HEK293 (cell line): Measurements from ENCODE around the gene STAC2.

ENCODE experiments used
- ATF2 ChIP-seq: fragments of 450-650 bp; formaldehyde crosslinking; IDR thresholded peaks from 2 replicates; pipeline ENCODE4 v1.5.1; 2016; ENCODE audit warnings: missing biosample characterization, missing genetic modification characterization, low read depth
- GLIS1 ChIP-seq: fragments of 450-650 bp; formaldehyde crosslinking; IDR thresholded peaks from 2 replicates; pipeline ENCODE4 v1.5.1; 2016; ENCODE audit warnings: missing biosample characterization, missing genetic modification characterization
- IKZF3 ChIP-seq: fragments of 450-650 bp; IDR thresholded peaks from 2 replicates; pipeline ENCODE4 v1.5.0; 2018; ENCODE audit warnings: missing biosample characterization, mild to moderate bottlenecking, missing genetic modification characterization, moderate library complexity
- KLF7 ChIP-seq: fragments of 450-650 bp; formaldehyde crosslinking; IDR thresholded peaks from 2 replicates; pipeline ENCODE4 v1.5.1; 2016; ENCODE audit warnings: missing biosample characterization, missing genetic modification characterization, borderline replicate concordance
- KLF9 ChIP-seq: fragments of 450-650 bp; formaldehyde crosslinking; IDR thresholded peaks from 2 replicates; pipeline ENCODE4 v1.5.1; 2016; ENCODE audit warnings: missing biosample characterization, missing genetic modification characterization, low read depth
- OVOL3 ChIP-seq: fragments of 450-650 bp; formaldehyde crosslinking; IDR thresholded peaks from 2 replicates; pipeline ENCODE4 v1.5.1; 2016; ENCODE audit warnings: missing biosample characterization, missing genetic modification characterization
- REPIN1 ChIP-seq: fragments of 450-650 bp; formaldehyde crosslinking; IDR thresholded peaks from 2 replicates; pipeline ENCODE4 v1.5.1; 2017; ENCODE audit warnings: missing biosample characterization, missing genetic modification characterization, low read depth
- SP3 ChIP-seq: fragments of 450-650 bp; formaldehyde crosslinking; IDR thresholded peaks from 2 replicates; pipeline ENCODE4 v1.5.1; 2016; ENCODE audit warnings: missing biosample characterization, missing genetic modification characterization
- ZBTB1 ChIP-seq: fragments of 450-650 bp; formaldehyde crosslinking; IDR thresholded peaks from 2 replicates; pipeline ENCODE4 v1.5.1; 2016; ENCODE audit warnings: missing biosample characterization, missing genetic modification characterization
- ZBTB21 ChIP-seq: fragments of 450-650 bp; formaldehyde crosslinking; IDR thresholded peaks from 2 replicates; pipeline ENCODE4 v1.5.1; 2017; ENCODE audit warnings: missing biosample characterization, missing genetic modification characterization
- ZNF140 ChIP-seq: fragments of 450-650 bp; formaldehyde crosslinking; IDR thresholded peaks from 2 replicates; pipeline ENCODE4 v1.5.1; 2016; ENCODE audit warnings: missing biosample characterization, missing genetic modification characterization
- ZNF202 ChIP-seq: fragments of 450-650 bp; formaldehyde crosslinking; IDR thresholded peaks from 2 replicates; pipeline ENCODE4 v1.5.1; 2016; ENCODE audit warnings: missing biosample characterization, missing genetic modification characterization, borderline replicate concordance
- ZNF280D ChIP-seq: fragments of 450-650 bp; formaldehyde crosslinking; IDR thresholded peaks from 2 replicates; pipeline ENCODE4 v1.5.1; 2016; ENCODE audit warnings: missing biosample characterization, missing genetic modification characterization
- ZNF292 ChIP-seq: fragments of 450-650 bp; formaldehyde crosslinking; IDR thresholded peaks from 2 replicates; pipeline ENCODE4 v1.5.1; 2016; ENCODE audit warnings: low read depth, missing biosample characterization, missing genetic modification characterization, borderline replicate concordance
- ZNF341 ChIP-seq: fragments of 450-650 bp; formaldehyde crosslinking; IDR thresholded peaks from 2 replicates; pipeline ENCODE4; 2016; ENCODE audit warnings: low read depth, missing biosample characterization, missing genetic modification characterization
- ZNF398 ChIP-seq: fragments of 450-650 bp; formaldehyde crosslinking; IDR thresholded peaks from 2 replicates; pipeline ENCODE4 v1.5.1; 2017; ENCODE audit warnings: missing biosample characterization, missing genetic modification characterization
- ZNF514 ChIP-seq: fragments of 450-650 bp; formaldehyde crosslinking; IDR thresholded peaks from 2 replicates; pipeline ENCODE4 v1.5.1; 2016; ENCODE audit warnings: missing biosample characterization, missing genetic modification characterization
- ZNF555 ChIP-seq: fragments of 450-650 bp; formaldehyde crosslinking; conservative IDR thresholded peaks from 2 replicates; pipeline ENCODE4 v1.5.1; 2017; ENCODE audit warnings: missing biosample characterization, mild to moderate bottlenecking, missing genetic modification characterization, inconsistent platforms
- ZNF561 ChIP-seq: fragments of 450-650 bp; IDR thresholded peaks from 2 replicates; pipeline ENCODE4 v1.5.1; 2018; ENCODE audit warnings: missing biosample characterization, missing genetic modification characterization, borderline replicate concordance
- ZNF629 ChIP-seq: fragments of 450-650 bp; formaldehyde crosslinking; IDR thresholded peaks from 2 replicates; pipeline ENCODE4 v1.5.1; 2017; ENCODE audit warnings: missing biosample characterization, missing genetic modification characterization
- ZNF692 ChIP-seq: fragments of 450-650 bp; formaldehyde crosslinking; IDR thresholded peaks from 2 replicates; pipeline ENCODE4 v1.5.1; 2016; ENCODE audit warnings: missing biosample characterization, missing genetic modification characterization
- ZNF704 ChIP-seq: fragments of 450-650 bp; formaldehyde crosslinking; IDR thresholded peaks from 2 replicates; pipeline ENCODE4 v1.5.1; 2016; ENCODE audit warnings: missing biosample characterization, missing genetic modification characterization
- ZNF76 ChIP-seq: fragments of 450-650 bp; formaldehyde crosslinking; IDR thresholded peaks from 2 replicates; pipeline ENCODE4; 2016; ENCODE audit warnings: low read depth, missing biosample characterization, missing genetic modification characterization, borderline replicate concordance
- ZSCAN23 ChIP-seq: fragments of 450-650 bp; formaldehyde crosslinking; IDR thresholded peaks from 2 replicates; pipeline ENCODE4 v1.5.1; 2016; ENCODE audit warnings: missing biosample characterization, missing genetic modification characterization
- ZSCAN30 ChIP-seq: fragments of 450-650 bp; IDR thresholded peaks from 2 replicates; pipeline ENCODE4 v1.5.1; 2018; ENCODE audit warnings: missing biosample characterization, mild to moderate bottlenecking, missing genetic modification characterization, moderate library complexity
- ZSCAN5A ChIP-seq: fragments of 450-650 bp; formaldehyde crosslinking; IDR thresholded peaks from 2 replicates; pipeline ENCODE4 v1.5.1; 2016; ENCODE audit warnings: missing biosample characterization, missing genetic modification characterization

STAC2 gene

GRCh38 chr17:39194089-39194984 lies 31.4 kb downstream of the STAC2 start (continued):
- TF ChIP-seq ZSCAN23 (tag by site-specific recombination) (no peak), IKZF3 (tag by site-specific recombination) (no peak), GLIS1 (tag by site-specific recombination) (peak; percentile 52), ZNF292 (tag by site-specific recombination) (no peak), ZSCAN30 (tag by site-specific recombination) (peak; percentile 84; the same call in 1 of the 2 replicates), ZNF555 (tag by site-specific recombination) (no peak), ZNF704 (tag by site-specific recombination) (no peak), ZNF398 (tag by site-specific recombination) (peak; percentile 71), ZNF514 (tag by site-specific recombination) (no peak), OVOL3 (tag by site-specific recombination) (no peak), KLF7 (tag by site-specific recombination) (0 out of 2 replicates have a peak, but pooled peaks have one; percentile 28), ZNF629 (tag by site-specific recombination) (peak; percentile 68), SP3 (tag by site-specific recombination) (peak; percentile 58), ZBTB21 (tag by site-specific recombination) (peak; percentile 34; the same call in 1 of the 2 replicates), ZBTB1 (no peak), ZNF76 (tag by site-specific recombination) (no peak), ZSCAN5A (no peak), ZNF692 (tag by site-specific recombination) (0 out of 2 replicates have a peak, but pooled peaks have one; percentile 24), ZNF202 (no peak), REPIN1 (tag by site-specific recombination) (no peak), KLF9 (tag by site-specific recombination) (peak; percentile 61; the same call in 1 of the 2 replicates), ZNF561 (tag by site-specific recombination) (no peak), ZNF140 (tag by site-specific recombination) (no peak), ATF2 (tag by site-specific recombination) (peak; percentile 22; the same call in 1 of the 2 replicates), ZNF341 (tag by site-specific recombination) (peak; percentile 93), ZNF280D (no peak)
